BLaER1 (cell line): Measurements from ENCODE around the gene OGA.
A peak's percentile ranks its signal among the peaks of the same experiment; 100 is the strongest.

Experiments
- H3K27ac ChIP-seq: shearing (Covaris generic); formaldehyde crosslinking; 2 replicates; pipeline ENCODE4 v1.8.1; 2022
- H3K27me3 ChIP-seq: shearing (Covaris generic); formaldehyde crosslinking; 2 replicates; pipeline ENCODE4 v1.8.1; 2022
- H3K36me3 ChIP-seq: shearing (Covaris generic); formaldehyde crosslinking; 2 replicates; pipeline ENCODE4 v1.8.1; 2022
- H3K4me1 ChIP-seq: shearing (Covaris generic); formaldehyde crosslinking; 2 replicates; pipeline ENCODE4 v1.8.1; 2022
- H3K4me2 ChIP-seq: shearing (Covaris generic); formaldehyde crosslinking; 2 replicates; pipeline ENCODE4 v1.8.1; 2022
- H3K4me3 ChIP-seq: shearing (Covaris generic); formaldehyde crosslinking; 2 replicates; pipeline ENCODE4 v1.8.1; 2022
- H3K9ac ChIP-seq: shearing (Covaris generic); formaldehyde crosslinking; 2 replicates; pipeline ENCODE4 v1.8.1; 2022
- H3K9me3 ChIP-seq: shearing (Covaris generic); formaldehyde crosslinking; 2 replicates; pipeline ENCODE4 v1.8.1; 2022
- H4K20me1 ChIP-seq: shearing (Covaris generic); formaldehyde crosslinking; 2 replicates; pipeline ENCODE4 v1.8.1; 2022
- Cebpa-rat ChIP-seq: shearing (Covaris generic); IDR thresholded peaks from 2 replicates; pipeline ENCODE4 v1.8.1; 2022

The OGA gene

GRCh38 chr10:101818119-101818871 is at the start of gene OGA:
Gene OGA, minus strand, starts transcription at chr10:101818444. Its CDS starts 422 bp downstream, at chr10:101818022.
- Histone ChIP-seq H4K20me1 (peaks cover 49% of the 10 kb centered on the region), H3K4me3 (peak within 1 kb of the TSS; percentile 97), H3K27me3 (no peaks in the 10 kb centered on the region), H3K9ac (peak within 1 kb of the TSS; percentile 94), H3K9me3 (no peaks in the 10 kb centered on the region), H3K4me2 (peak within 1 kb of the TSS; percentile 97), H3K36me3 (peaks cover 2% of the 10 kb centered on the region; the same call in 1 of the 2 replicates), H3K4me1 (peaks cover 39% of the 10 kb centered on the region), H3K27ac (peak within 1 kb of the TSS; percentile 94)
- TF ChIP-seq Cebpa-rat = no peak

- Histone ChIP-seq H3K9ac (no peak overlapping the region), H3K4me3 (no peak overlapping the region), H3K36me3 (peaks cover 35% of the 10 kb centered on the region), H3K4me1 (peaks cover 10% of the 10 kb centered on the region; the same call in 1 of the 2 replicates), H3K27ac (no peak overlapping the region), H4K20me1 (0 out of 2 replicates have a peak, but pooled peaks cover 8% of the 10 kb centered on the region), H3K27me3 (no peaks in the 10 kb centered on the region), H3K4me2 (no peak overlapping the region), H3K9me3 (0 out of 2 replicates have a peak, but pooled peaks cover 17% of the 10 kb centered on the region)
- no peak for TF ChIP-seq Cebpa-rat
Measured at GRCh38 chr10:101867931-101868330, 49.7 kb upstream of the OGA start.

GRCh38 chr10:101859530-101859929 is 41.3 kb upstream of the OGA start:
- peaks cover 5% of the 10 kb centered on the region; the same call in 1 of the 2 replicates for H3K4me1 ChIP-seq
- no peak overlapping the region for H3K4me2 ChIP-seq
- H3K9me3 ChIP-seq = peaks cover 23% of the 10 kb centered on the region
- TF ChIP-seq Cebpa-rat = no peak
- H3K36me3 ChIP-seq = peaks cover 53% of the 10 kb centered on the region
- peaks cover 8% of the 10 kb centered on the region; the same call in 1 of the 2 replicates for H4K20me1 ChIP-seq
- H3K27me3 ChIP-seq = no peaks in the 10 kb centered on the region
- no peak overlapping the region for H3K27ac ChIP-seq
- H3K4me3 ChIP-seq = no peak overlapping the region
- no peak overlapping the region for H3K9ac ChIP-seq

GRCh38 chr10:101858723-101859500 is 40.7 kb upstream of the OGA start:
- Histone ChIP-seq H3K27ac (no peak overlapping the region), H3K4me2 (no peak overlapping the region), H3K9ac (no peak overlapping the region)

GRCh38 chr10:101857802-101858476 is 39.7 kb upstream of the OGA start:
- Histone ChIP-seq H3K27me3 (no peaks in the 10 kb centered on the region), H4K20me1 (peaks cover 13% of the 10 kb centered on the region; the same call in 1 of the 2 replicates), H3K4me3 (no peak overlapping the region), H3K9me3 (peaks cover 23% of the 10 kb centered on the region), H3K36me3 (peaks cover 47% of the 10 kb centered on the region), H3K27ac (no peak overlapping the region), H3K9ac (no peak overlapping the region), H3K4me1 (no peaks in the 10 kb centered on the region), H3K4me2 (no peak overlapping the region)
- TF ChIP-seq Cebpa-rat = no peak

More at GRCh38 chr10:101858723-101859500, 40.7 kb upstream of the OGA start:
- Histone ChIP-seq H4K20me1 (peaks cover 13% of the 10 kb centered on the region; the same call in 1 of the 2 replicates), H3K9me3 (peaks cover 23% of the 10 kb centered on the region), H3K36me3 (peaks cover 53% of the 10 kb centered on the region), H3K4me1 (peaks cover 4% of the 10 kb centered on the region; the same call in 1 of the 2 replicates), H3K27me3 (no peaks in the 10 kb centered on the region), H3K4me3 (no peak overlapping the region)
- no peak for TF ChIP-seq Cebpa-rat

- Histone ChIP-seq H3K27me3 (no peaks in the 10 kb centered on the region), H3K9me3 (peaks cover 15% of the 10 kb centered on the region), H3K36me3 (peaks cover 45% of the 10 kb centered on the region), H4K20me1 (peaks cover 22% of the 10 kb centered on the region), H3K4me2 (no peak overlapping the region), H3K4me3 (no peak overlapping the region), H3K4me1 (no peaks in the 10 kb centered on the region), H3K9ac (no peak overlapping the region), H3K27ac (no peak overlapping the region)
- TF ChIP-seq Cebpa-rat = no peak
Measured at GRCh38 chr10:101856626-101857025, 38.4 kb upstream of the OGA start.

GRCh38 chr10:101851411-101852116 is 33.3 kb upstream of the OGA start:
- no peak for TF ChIP-seq Cebpa-rat
- Histone ChIP-seq H3K27me3 (no peaks in the 10 kb centered on the region), H3K4me1 (peaks cover 7% of the 10 kb centered on the region; the same call in 1 of the 2 replicates), H3K9ac (no peak overlapping the region), H3K27ac (no peak overlapping the region), H3K9me3 (no peaks in the 10 kb centered on the region), H4K20me1 (peaks cover 59% of the 10 kb centered on the region), H3K4me3 (no peak overlapping the region), H3K4me2 (no peak overlapping the region), H3K36me3 (peaks cover 52% of the 10 kb centered on the region)

GRCh38 chr10:101850749-101851148 is 32.5 kb upstream of the OGA start:
- Histone ChIP-seq H4K20me1 (peaks cover 67% of the 10 kb centered on the region), H3K4me1 (peaks cover 7% of the 10 kb centered on the region; the same call in 1 of the 2 replicates)
- no peak for TF ChIP-seq Cebpa-rat

GRCh38 chr10:101848894-101849351 is 30.7 kb upstream of the OGA start:
- Histone ChIP-seq H3K9ac (no peak overlapping the region), H3K36me3 (peaks cover 66% of the 10 kb centered on the region), H3K4me3 (no peak overlapping the region), H3K9me3 (no peaks in the 10 kb centered on the region), H3K4me1 (peaks cover 7% of the 10 kb centered on the region; the same call in 1 of the 2 replicates), H3K27ac (no peak overlapping the region), H3K4me2 (no peak overlapping the region), H3K27me3 (no peaks in the 10 kb centered on the region), H4K20me1 (peaks cover 72% of the 10 kb centered on the region)
- no peak for TF ChIP-seq Cebpa-rat

More at GRCh38 chr10:101850749-101851148, 32.5 kb upstream of the OGA start:
- Histone ChIP-seq H3K36me3 (peaks cover 60% of the 10 kb centered on the region), H3K4me3 (no peak overlapping the region), H3K27me3 (no peaks in the 10 kb centered on the region), H3K9me3 (no peaks in the 10 kb centered on the region), H3K27ac (no peak overlapping the region), H3K4me2 (no peak overlapping the region), H3K9ac (no peak overlapping the region)
